ENCODE measurements around the gene CALU.

Gene CALU

DNA sequence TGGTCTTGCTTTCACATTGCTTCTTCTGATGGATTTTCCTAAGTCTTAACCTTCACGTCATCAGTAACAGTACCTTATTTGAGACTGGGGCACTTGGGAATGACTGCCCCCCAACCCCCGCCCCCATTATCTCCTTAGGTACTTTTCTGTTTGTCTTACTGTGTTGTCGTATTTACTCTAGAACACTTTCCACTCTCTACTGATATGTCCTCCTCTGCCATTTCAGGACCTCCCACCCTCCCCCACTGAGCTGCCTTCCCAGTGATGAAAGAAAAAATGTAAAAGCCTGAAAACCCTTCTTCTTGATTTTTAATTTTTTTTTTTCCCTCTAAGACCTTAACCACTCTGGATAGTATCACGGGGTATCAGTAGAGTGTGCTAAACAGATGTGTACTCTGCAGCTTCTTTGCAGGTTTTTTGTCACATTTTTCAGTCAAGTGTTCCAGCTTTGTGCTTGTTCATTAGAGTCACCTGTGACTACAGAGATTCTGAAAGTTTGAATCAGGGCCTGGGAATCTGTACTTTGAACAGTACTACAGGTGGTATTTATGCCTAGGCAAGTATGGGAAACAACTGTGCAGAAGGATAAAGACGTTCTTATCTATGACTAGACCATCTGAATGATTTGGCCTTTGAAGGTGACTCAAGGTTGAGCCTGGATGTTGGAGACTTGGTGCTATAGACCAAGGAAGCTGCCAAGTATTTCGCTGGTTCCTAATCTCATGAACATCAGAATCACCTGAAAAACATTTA lies 8.3 kb downstream of the CALU start:
- no peak for DNase-seq (ENCODE audit: low read depth)

DNA sequence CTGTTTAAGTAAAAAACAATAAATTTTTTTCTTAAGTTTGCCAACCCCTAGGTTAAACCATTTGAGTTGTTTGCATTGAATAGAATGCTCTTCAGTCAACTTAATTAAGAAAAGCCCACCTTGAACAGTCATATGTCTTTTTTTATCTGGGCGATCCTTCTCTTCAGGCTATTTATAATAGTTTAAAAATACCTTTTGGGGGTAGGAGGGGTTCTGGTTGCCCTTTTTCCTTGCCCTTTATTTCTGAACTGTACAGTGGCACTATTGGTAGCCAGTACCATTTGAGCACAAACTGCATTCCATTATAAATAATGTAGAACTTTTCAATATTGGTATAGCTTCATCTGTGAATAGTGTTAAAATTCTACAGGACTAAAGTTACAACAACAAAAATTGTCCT lies 13.1 kb downstream of the CALU start:
- DNase-seq (ENCODE audit: low read depth), result no peak

DNA sequence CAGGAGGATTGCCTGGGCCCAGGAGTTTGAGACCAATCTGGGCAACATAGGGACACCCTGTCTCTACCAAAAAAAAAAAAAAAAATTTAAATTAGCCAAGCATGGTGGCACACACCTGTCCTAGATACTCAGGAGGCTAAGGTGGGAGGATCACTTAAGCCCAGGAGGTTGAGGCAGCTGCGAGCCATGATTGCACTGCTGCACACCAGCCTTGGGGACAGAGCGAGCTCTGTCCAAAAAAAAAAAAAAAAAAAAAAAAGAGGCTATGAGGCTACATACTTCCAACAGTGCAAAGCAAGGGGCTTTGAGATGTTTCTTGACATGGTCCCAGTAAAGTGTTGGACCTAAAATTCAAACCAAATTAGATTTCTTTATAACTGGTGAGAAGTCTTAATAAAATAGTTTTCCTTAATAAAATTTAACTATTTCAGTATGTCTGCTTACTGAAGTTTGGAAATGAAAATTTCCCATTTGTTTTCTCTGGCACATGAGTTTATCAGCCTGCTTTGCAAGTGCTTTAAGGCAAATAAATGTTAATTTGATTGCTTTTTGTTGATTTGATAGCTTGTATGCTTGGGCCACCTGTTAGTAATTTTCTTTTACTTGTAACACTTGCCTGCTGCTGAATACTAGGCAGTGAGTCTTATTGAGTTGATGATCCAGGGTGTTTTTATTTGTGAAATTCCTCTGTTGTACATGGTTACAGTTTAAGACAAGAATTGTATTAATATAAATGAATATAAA lies 16.1 kb downstream of the CALU start:
- no peak for DNase-seq (ENCODE audit: low read depth)

DNA sequence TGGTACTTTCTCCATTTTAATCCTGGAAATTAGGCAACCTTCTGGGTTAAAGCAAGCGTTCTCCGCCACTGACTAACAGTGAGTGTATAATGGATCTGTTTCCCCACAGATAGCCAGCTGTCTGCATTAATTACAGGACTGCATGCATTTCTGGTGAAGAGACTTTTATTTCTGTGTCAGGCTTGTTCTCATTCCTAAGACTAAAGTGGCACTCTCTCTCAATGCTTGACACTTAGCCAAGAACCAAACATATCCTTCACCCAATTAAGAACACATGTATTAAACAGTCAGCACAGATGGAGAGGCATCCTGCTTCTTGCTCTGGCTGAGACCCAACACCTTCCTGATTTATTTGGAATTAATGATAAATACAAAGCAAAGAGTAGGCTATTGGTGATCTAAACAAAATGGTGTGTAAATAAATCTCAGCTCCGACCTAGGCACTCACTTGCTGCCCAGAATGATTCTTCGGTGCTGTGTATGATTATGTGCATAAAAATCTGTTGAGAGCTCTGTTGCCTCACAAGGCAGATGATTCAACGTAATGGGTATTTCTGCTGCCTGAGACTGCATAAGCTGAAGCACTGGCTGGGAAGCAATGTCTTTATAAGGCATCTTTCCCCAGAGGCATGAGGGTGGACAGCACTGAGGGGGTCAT lies 16.8 kb downstream of the CALU start:
- peak; percentile 98 for DNase-seq (ENCODE audit: low read depth)

DNA sequence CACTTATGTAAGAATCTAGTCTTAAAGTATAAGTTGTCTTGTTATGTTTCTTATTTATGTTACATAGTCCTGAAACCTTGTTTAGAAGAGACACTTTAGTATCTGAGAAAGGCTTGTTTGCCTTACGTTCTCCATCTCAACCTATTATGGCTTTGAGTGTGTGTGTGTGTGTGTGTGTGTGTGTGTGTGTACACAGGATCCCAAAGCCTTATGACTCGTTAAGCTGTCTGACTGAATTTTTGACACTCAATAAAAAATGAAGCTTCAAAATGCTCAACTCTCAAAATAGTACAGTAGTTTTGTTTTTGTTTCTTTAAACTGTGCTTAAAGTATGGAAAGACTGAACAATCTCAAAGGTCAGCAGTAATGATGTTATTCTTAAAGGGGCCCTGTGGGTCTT lies 18.0 kb downstream of the CALU start:
- peak; percentile 81 for DNase-seq (ENCODE audit: low read depth)

DNA sequence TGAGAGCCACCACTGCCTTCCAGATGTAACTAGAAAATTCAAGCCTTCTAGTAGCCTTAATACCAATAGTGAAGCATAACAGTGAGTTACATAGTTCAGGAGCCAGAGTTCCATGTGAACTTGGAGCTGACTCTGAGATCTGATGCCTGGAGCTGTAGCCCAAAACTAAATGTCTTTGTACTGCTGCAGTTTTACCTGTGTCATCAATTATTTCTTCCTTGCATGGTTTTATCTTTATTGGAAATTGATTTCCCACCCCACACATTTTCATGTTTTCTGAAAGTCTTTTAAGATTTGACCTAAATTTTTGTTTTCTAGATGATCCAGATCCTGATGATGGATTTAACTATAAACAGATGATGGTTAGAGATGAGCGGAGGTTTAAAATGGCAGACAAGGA lies 19.4 kb downstream of the CALU start:
- no peak for DNase-seq (ENCODE audit: low read depth)

DNA sequence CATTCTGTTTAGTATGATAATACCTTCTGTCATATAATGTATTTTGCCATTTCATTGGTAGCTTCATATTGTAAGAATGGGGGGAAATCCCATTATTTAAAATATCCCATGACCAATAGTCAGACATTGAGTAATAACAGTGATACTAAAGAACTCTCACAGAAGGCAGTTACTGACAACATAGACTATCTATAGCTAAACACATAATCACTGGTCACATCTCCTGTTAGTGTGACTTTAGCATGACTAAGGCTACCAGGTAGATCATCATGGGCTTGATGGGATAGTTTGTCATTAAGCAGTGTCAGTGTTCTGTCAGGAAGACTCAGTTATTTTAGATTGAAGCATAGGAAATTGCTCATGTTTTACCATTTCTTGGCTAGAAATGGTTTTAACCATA lies 20.1 kb downstream of the CALU start:
- no peak for DNase-seq (ENCODE audit: low read depth)

DNA sequence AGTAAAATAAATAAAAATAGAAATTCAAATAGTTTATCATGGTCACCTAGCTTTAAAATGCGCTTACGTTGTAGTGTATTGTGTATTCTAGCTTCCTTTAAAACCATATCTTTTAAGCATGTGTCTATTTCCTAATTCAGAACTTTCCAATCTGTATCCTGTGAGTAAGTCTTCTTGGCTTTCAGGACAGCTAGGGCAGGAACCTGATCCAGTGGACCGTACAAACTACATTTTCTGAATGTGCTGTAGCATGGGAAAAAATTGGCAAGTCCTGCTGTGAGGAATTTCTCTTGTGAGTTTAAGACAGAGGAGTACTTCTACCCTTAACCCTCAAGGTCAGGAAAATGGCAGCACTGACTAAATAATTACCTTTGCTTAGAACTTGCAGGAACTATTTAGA lies 24.4 kb downstream of the CALU start:
- DNase-seq (ENCODE audit: low read depth), result no peak

DNA sequence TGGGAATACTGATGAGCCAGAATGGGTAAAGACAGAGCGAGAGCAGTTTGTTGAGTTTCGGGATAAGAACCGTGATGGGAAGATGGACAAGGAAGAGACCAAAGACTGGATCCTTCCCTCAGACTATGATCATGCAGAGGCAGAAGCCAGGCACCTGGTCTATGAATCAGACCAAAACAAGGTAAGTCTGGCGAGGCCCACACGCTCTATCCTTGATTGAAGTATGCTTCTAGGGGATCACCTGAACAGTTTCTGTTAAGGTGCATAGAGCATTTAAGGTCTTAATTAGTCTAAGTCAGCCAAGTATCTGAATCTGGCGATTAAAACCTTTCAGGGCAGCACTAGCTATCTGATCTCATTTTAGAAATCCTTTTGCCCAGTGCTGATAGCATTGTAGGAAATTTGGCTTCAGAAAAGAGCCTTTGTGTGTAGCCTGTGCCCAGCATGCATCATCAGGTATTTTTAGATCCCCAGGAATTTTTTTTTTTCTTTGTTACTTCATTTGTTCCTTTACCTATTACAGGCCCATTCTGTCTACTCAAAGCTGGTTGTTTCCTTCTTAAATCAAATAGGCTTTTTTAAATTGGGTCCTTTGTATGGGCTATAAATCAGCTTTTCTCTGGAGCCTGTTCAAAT lies 28.4 kb downstream of the CALU start:
- DNase-seq (ENCODE audit: low read depth), result no peak

DNA sequence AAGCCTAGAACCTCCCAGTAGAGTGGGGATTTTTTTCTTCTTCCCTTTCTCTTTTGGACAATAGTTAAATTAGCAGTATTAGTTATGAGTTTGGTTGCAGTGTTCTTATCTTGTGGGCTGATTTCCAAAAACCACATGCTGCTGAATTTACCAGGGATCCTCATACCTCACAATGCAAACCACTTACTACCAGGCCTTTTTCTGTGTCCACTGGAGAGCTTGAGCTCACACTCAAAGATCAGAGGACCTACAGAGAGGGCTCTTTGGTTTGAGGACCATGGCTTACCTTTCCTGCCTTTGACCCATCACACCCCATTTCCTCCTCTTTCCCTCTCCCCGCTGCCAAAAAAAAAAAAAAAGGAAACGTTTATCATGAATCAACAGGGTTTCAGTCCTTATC lies 31.1 kb downstream of the CALU start:
- no peak for DNase-seq (ENCODE audit: low read depth)

DNA sequence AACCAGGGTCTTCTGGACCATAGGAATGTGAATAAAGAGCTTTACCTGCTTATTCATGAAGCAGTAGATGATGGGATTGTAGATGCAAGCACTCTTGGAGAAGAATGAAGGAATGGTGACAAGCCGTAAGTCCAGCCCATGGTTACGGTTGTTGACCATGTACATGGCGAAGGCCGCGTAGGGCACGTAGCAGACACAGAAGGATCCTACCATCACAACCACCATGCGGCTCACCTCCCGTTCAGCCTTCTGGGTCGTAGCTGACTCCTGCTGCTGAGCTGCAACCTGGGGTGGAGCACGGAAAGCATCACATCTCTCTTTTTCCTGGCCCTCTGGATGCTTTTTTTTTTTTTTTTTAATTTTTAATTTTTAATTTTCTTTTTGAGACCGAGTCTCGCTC lies 34.4 kb downstream of the CALU start:
- DNase-seq (ENCODE audit: low read depth), result no peak

DNA sequence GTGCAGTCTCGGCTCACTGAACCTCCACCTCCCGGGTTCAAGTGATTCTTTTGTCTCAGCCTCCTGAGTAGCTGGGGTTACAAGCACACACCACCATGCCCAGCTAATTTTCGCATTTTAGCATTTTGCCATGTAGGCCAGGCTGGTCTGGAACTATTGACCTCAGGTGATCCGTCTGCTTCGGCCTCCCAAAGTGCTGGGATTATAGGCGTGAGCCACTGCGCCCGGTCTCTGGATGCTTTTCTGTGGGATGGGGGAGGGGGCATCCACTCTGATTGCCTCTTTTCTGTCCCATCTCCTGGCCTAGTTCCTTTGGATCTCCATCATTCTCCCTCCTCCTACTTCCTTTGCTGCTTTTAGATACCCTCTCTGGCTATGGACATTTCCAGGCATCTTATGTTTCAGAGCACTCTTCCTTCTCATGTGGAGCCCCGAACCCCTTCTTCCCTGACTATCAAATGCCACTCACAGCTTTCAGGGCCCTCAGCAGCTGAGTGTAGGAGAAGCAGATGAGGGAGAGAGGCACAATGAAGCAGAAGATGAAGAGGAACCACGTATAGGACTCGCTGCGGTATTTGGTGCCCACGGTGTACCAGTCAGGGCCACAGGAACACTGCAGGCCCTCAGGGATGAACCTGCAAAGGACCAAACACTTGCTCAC lies 35.0 kb downstream of the CALU start:
- no peak for DNase-seq (ENCODE audit: low read depth)

DNA sequence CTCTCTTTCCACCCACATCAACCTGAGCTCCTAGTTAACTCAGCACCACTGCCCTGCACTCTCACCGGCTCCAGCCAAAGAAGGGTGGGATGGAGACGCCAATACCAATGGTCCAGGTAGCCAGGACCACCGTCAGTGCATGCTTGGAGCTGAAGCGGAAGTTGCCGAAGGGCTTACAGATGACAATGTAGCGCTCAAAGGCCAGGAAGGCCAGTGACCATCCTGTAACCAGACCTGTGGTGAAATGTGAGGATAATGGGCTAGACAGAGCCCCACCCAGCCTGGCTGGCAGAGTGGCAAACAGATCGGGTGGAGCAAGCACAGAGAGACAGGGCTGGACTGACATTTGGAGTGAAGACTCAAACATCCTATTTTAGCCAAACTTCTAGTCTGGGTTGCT lies 35.8 kb downstream of the CALU start:
- no peak for DNase-seq (ENCODE audit: low read depth)

DNA sequence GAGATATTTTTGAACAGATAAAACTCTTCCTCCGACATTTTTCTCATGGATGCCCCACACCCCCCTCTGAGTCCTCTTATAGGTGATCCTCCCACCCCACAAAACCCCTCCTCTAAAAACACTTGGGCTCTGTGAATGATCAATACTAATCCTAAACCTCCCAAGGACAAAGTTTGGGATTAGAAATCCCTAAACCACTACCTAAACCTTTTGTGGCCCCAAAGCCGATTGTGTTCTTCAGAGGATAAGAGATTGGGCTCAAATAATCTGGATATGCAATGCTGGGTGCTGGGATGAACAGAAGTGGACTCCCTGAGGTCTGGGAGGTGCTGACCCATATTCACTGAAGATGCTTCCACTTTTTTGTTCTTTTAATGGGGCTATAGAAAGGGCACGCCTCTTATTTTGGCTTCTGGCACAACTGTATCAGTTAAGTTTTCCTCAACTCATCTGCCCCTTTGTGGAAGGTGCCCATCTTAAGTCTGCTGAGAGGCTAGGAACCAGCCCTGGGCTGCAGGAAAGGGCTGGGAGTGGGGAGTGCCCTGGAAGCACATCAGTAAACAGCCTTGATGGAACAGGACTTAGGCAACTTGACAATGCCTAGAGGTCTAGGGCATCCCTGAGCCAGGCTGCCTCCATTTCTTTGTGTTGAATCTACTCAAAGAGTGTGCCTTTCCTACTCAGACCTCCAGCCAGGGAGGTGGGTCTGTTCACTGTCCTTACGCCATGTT lies 36.8 kb downstream of the CALU start, which contains the start of gene OPN1SW:
OPN1SW (minus strand) TSS at position 51 of the 731 bp plus-strand sequence; CDS start at position 38, 13 bp downstream.
- DNase-seq (ENCODE audit: low read depth), result peak; percentile 23

DNA sequence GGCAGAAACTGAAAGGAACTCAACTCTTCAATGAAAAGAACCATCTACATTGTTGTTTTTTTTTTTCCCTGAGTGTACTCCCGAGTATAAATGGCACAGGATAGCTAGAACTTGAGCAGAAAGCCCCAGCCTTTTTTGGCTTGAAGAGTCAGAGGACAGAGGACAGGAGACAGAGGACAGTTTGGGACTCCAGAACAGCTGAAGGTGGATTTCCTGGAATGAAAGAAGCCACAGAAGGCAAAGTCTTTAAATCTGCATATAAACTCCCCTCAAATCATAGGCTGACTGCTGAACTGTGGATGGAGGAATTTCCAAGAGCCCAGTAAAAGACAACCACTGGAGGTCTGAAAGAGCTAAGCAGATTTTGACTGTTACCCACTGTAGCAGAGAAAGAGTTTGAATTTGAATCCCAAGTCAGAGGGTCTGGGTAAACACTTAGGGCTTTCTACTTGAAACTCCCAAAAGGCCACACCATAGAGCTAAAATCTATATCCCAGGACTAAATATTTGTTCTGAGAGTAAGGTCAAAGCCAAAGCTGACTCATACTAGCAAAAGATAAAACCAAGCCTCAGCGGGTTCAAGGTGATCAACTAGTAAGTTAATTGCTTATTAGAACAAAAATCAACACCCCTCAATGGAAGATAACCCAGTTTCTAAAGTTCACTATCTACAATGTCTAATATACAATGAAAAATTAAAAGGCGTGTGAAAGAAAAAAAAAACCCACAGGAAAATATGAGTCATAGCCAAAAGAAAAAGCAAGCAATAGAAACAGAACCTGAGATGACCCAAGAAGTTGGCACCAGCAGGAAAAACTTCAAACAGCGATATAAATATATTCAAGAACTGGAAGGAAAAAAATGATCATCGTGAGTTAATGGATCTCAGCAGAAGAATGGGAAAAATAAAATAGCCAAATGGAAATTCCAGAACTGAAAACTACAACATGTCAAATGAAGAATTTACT lies 38.3 kb downstream of the CALU start:
- peak; percentile 43 for DNase-seq (ENCODE audit: low read depth)

DNA sequence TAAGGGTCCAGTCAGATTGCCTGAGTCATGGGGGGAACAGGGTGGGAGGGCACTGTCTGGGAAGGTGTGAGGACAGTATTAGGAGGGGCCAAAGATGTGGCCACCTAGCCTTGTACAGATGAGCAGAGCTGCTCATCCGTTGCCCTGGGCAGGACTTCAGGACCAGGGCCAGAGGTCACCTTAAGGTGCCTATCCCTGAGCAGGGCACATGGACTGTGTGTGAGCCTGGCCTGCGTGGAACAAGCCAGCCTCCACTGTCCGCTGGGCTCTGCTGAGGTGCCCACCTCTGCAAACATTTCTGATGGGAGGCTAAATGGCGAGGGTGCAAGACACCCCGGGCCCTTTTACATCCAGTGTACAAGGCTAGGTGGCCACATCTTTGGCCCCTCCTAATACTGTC lies 39.8 kb downstream of the CALU start:
- DNase-seq (ENCODE audit: low read depth), result no peak

DNA sequence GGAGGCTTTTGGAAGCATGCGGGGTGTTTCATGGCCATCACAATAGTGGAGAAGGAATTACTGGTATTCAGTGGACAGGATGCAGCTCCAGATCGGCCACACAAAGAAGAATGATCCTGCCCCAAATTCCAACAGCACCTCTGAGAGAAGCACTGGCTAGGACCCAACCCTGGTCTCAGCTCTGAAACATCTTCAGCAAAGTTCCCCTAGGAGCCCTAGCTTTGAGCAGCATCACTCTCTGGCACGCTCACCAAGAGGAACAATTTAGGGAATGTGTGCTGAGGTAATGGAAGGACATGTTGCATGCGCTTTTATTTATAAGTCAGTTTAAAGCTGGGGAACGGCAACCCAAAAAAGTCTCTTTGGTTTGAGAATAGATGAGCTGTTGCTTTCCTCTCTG lies 42.0 kb downstream of the CALU start:
- peak; percentile 93 for DNase-seq (ENCODE audit: low read depth)

DNA sequence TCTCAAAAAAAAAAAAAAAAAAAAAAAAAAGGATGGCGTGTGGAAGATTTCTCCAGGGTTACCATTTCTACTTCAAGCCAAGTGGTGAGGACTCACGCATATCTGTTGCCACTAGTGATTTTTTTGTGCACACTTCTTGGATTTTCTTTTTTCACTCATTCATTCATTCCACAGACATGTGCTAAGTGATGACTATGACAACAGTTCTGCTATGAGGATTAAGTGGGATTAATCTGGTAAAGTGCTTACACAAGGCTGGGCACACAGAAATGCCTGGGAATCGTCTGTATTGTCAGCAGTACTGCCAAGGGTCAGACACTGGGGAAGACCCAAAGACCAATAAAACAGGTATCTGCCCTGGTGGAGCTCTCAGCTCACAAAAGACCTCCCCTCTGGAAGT lies 42.7 kb downstream of the CALU start:
- no peak for DNase-seq (ENCODE audit: low read depth)

DNA sequence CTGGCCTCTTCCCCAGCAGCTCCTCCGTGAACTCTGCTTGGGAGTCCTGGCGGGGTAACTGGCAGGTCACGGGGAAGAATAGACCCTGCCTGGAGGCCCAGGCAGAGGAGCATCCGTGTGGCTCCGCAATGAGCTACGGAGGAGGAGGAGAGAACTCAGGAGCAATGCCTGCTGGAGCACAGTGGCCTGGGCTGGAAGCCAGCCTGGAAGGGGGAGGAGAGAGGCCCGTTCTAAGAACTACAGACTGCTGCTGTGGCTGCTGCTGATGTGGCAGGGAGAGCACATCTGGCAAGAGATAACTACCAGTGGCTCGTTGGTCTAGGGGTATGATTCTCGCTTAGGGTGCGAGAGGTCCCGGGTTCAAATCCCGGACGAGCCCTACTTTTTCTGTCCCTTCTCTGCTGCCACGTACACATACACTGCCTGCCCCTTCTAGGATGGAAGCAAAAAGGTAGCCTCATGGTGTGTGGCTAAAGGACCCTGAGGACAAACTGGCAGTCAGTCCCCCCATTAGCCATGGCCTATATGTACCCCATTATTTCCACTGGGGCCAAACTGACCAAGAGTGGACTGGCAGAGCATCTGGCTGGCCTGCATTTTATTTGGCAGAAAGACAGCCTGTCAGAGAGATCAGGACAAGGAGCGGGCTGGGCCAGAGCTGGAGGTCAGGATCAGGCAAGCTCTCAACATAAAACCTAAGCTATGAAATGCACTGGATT lies 44.1 kb downstream of the CALU start:
- DNase-seq (ENCODE audit: low read depth), result peak; percentile 91

DNA sequence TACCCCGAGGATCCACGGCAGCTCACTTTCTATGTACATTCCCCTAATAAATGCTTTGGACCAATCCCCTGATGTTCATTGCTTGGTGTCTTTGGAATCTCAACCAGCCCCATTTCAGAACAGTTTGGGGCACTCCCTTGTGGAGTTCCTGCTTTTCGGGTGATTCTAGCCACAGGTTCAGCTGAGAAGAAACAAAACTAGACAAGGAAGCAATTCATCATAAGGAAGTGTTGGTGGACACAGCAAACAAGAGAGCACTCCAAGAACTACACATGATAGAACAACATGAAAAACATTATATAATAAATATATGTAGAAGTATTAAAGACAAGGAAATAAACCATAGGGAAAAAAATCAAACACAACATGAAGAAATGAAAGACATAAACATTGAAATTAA lies 46.6 kb downstream of the CALU start:
- no peak for DNase-seq (ENCODE audit: low read depth)

All from EH (cell line).